ENCODE results near the gene CALU. TPM values are rescaled to one million over a fixed set of nuclear protein-coding genes. Genes with fewer than 3 reads are reported as not detected.
A peak's percentile ranks its signal among the peaks of the same experiment; 100 is the strongest.

Gene CALU
- total RNA-seq, 2 donors from 2014 or later, result 76.2 to 87.8 TPM

DNA sequence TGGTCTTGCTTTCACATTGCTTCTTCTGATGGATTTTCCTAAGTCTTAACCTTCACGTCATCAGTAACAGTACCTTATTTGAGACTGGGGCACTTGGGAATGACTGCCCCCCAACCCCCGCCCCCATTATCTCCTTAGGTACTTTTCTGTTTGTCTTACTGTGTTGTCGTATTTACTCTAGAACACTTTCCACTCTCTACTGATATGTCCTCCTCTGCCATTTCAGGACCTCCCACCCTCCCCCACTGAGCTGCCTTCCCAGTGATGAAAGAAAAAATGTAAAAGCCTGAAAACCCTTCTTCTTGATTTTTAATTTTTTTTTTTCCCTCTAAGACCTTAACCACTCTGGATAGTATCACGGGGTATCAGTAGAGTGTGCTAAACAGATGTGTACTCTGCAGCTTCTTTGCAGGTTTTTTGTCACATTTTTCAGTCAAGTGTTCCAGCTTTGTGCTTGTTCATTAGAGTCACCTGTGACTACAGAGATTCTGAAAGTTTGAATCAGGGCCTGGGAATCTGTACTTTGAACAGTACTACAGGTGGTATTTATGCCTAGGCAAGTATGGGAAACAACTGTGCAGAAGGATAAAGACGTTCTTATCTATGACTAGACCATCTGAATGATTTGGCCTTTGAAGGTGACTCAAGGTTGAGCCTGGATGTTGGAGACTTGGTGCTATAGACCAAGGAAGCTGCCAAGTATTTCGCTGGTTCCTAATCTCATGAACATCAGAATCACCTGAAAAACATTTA is 8.3 kb downstream of the CALU start:
- Histone ChIP-seq H3K36me3 (no peaks in the 10 kb centered on the region), H3K27me3 (replicated peaks; ENCODE audit: insufficient read depth) (no peaks in the 10 kb centered on the region), H3K4me3 (no peak overlapping the region), H3K9me3 (no peaks in the 10 kb centered on the region), H3K27ac (no peak overlapping the region), H3K4me1 (replicated peaks) (peaks cover 4% of the 10 kb centered on the region)
- 82% methylated on average over 6 of the region's 6 CpGs for WGBS
- no peak for DNase-seq (ENCODE audit: low spot score)
- TF ChIP-seq, protein P1, sequence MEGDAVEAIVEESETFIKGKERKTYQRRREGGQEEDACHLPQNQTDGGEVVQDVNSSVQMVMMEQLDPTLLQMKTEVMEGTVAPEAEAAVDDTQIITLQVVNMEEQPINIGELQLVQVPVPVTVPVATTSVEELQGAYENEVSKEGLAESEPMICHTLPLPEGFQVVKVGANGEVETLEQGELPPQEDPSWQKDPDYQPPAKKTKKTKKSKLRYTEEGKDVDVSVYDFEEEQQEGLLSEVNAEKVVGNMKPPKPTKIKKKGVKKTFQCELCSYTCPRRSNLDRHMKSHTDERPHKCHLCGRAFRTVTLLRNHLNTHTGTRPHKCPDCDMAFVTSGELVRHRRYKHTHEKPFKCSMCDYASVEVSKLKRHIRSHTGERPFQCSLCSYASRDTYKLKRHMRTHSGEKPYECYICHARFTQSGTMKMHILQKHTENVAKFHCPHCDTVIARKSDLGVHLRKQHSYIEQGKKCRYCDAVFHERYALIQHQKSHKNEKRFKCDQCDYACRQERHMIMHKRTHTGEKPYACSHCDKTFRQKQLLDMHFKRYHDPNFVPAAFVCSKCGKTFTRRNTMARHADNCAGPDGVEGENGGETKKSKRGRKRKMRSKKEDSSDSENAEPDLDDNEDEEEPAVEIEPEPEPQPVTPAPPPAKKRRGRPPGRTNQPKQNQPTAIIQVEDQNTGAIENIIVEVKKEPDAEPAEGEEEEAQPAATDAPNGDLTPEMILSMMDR (IDR thresholded peaks at IDR 0.05), result no peak
- no peak for TF ChIP-seq POLR2A (IDR thresholded peaks at IDR 0.05)
- TF ChIP-seq POLR2AphosphoS5 (IDR thresholded peaks at IDR 0.05), result no peak
- intact Hi-C loops (cut with DNase I), result no loop called here

DNA sequence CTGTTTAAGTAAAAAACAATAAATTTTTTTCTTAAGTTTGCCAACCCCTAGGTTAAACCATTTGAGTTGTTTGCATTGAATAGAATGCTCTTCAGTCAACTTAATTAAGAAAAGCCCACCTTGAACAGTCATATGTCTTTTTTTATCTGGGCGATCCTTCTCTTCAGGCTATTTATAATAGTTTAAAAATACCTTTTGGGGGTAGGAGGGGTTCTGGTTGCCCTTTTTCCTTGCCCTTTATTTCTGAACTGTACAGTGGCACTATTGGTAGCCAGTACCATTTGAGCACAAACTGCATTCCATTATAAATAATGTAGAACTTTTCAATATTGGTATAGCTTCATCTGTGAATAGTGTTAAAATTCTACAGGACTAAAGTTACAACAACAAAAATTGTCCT is 13.1 kb downstream of the CALU start:
- no peaks in the 10 kb centered on the region for H3K27me3 ChIP-seq (replicated peaks; ENCODE audit: insufficient read depth)
- no peaks in the 10 kb centered on the region for H3K9me3 ChIP-seq
- H3K4me1 ChIP-seq (replicated peaks), result peaks cover 2% of the 10 kb centered on the region
- WGBS, result 69% methylated on average over 1 of the region's 1 CpG
- no peak for TF ChIP-seq POLR2A (IDR thresholded peaks at IDR 0.05)
- TF ChIP-seq POLR2AphosphoS5 (IDR thresholded peaks at IDR 0.05), result no peak
- TF ChIP-seq, protein P1 (IDR thresholded peaks at IDR 0.05), result no peak
- no peak overlapping the region for H3K27ac ChIP-seq
- no peak for DNase-seq (ENCODE audit: low spot score)
- H3K4me3 ChIP-seq, result no peak overlapping the region
- intact Hi-C loops (cut with DNase I), result no loop called here
- H3K36me3 ChIP-seq, result no peaks in the 10 kb centered on the region

DNA sequence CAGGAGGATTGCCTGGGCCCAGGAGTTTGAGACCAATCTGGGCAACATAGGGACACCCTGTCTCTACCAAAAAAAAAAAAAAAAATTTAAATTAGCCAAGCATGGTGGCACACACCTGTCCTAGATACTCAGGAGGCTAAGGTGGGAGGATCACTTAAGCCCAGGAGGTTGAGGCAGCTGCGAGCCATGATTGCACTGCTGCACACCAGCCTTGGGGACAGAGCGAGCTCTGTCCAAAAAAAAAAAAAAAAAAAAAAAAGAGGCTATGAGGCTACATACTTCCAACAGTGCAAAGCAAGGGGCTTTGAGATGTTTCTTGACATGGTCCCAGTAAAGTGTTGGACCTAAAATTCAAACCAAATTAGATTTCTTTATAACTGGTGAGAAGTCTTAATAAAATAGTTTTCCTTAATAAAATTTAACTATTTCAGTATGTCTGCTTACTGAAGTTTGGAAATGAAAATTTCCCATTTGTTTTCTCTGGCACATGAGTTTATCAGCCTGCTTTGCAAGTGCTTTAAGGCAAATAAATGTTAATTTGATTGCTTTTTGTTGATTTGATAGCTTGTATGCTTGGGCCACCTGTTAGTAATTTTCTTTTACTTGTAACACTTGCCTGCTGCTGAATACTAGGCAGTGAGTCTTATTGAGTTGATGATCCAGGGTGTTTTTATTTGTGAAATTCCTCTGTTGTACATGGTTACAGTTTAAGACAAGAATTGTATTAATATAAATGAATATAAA is 16.1 kb downstream of the CALU start:
- intact Hi-C loops (cut with DNase I), result loop anchor here (5.0 kb wide), 1 partner anchor 37 kb away; the partner anchor contains the start of gene CCDC136
- WGBS, result 84% methylated on average over 2 of the region's 2 CpGs
- Histone ChIP-seq H3K36me3 (peaks cover 0 to 9% of the 10 kb centered on the region in 2 donors), H3K4me3 (no peak overlapping the region), H3K9me3 (no peaks in the 10 kb centered on the region), H3K4me1 (replicated peaks) (no peaks in the 10 kb centered on the region), H3K27ac (peak overlapping the region; percentile 9 to 50), H3K27me3 (replicated peaks; ENCODE audit: insufficient read depth) (no peaks in the 10 kb centered on the region)
- TF ChIP-seq, protein P1 (IDR thresholded peaks at IDR 0.05), result no peak
- no peak for TF ChIP-seq POLR2AphosphoS5 (IDR thresholded peaks at IDR 0.05)
- TF ChIP-seq POLR2A (IDR thresholded peaks at IDR 0.05), result no peak
- DNase-seq (ENCODE audit: low spot score), result no peak

DNA sequence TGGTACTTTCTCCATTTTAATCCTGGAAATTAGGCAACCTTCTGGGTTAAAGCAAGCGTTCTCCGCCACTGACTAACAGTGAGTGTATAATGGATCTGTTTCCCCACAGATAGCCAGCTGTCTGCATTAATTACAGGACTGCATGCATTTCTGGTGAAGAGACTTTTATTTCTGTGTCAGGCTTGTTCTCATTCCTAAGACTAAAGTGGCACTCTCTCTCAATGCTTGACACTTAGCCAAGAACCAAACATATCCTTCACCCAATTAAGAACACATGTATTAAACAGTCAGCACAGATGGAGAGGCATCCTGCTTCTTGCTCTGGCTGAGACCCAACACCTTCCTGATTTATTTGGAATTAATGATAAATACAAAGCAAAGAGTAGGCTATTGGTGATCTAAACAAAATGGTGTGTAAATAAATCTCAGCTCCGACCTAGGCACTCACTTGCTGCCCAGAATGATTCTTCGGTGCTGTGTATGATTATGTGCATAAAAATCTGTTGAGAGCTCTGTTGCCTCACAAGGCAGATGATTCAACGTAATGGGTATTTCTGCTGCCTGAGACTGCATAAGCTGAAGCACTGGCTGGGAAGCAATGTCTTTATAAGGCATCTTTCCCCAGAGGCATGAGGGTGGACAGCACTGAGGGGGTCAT is 16.8 kb downstream of the CALU start:
- Histone ChIP-seq H3K4me3 (no peak overlapping the region), H3K27ac (peak overlapping the region; percentile 9 to 47), H3K4me1 (replicated peaks) (no peaks in the 10 kb centered on the region), H3K27me3 (replicated peaks; ENCODE audit: insufficient read depth) (no peaks in the 10 kb centered on the region), H3K9me3 (no peaks in the 10 kb centered on the region), H3K36me3 (peaks cover 0 to 9% of the 10 kb centered on the region in 2 donors)
- intact Hi-C loops (cut with DNase I), result loop anchor here (2.0 to 5.0 kb wide), 2 partner anchors 36 to 75 kb away; partner anchors contain the start of genes CCDC136 and FLNC
- TF ChIP-seq POLR2A (IDR thresholded peaks at IDR 0.05), result no peak
- TF ChIP-seq, protein P1 (IDR thresholded peaks at IDR 0.05), result no peak
- TF ChIP-seq POLR2AphosphoS5 (IDR thresholded peaks at IDR 0.05), result peak; percentile 50
- WGBS, result 66% methylated on average over 5 of the region's 5 CpGs
- no peak for DNase-seq (ENCODE audit: low spot score)
